Nephron (organoid): ENCODE measurements around the gene SELENOS.

Experiments
- H3K27ac Mint-ChIP-seq, 3 experiments: 2 replicates each; pipeline ENCODE4 v1.8.0; 2020; ENCODE audit warnings: mixed read lengths in 3 of 3, mild to moderate bottlenecking in 2 of 3, moderate library complexity in 1 of 3
- H3K27me3 Mint-ChIP-seq: 2 replicates; pipeline ENCODE4 v1.8.0; 2021; ENCODE audit warnings: low read depth, mild to moderate bottlenecking, moderate library complexity, mixed read lengths
- H3K36me3 Mint-ChIP-seq: 2 replicates; pipeline ENCODE4 v1.8.0; 2020; ENCODE audit warnings: low read depth, mixed read lengths
- H3K4me1 Mint-ChIP-seq: 2 replicates; pipeline ENCODE4 v1.8.0; 2020; ENCODE audit warnings: mixed read lengths
- H3K4me3 Mint-ChIP-seq, 3 experiments: 2 replicates each; pipeline ENCODE4 v1.8.0; 2020; ENCODE audit warnings: mild to moderate bottlenecking in 3 of 3, mixed read lengths in 3 of 3, moderate library complexity in 2 of 3
- H3K9me3 Mint-ChIP-seq: 2 replicates; pipeline ENCODE4 v1.8.0; 2020; ENCODE audit warnings: mixed read lengths
- CTCF ChIP-seq, 3 experiments: fragments of 200-600 bp; sonication (generic); IDR thresholded peaks; one replicate each; pipeline ENCODE4 v1.5.0; 2021; ENCODE audit warnings: antibody characterized with exemption in 3 of 3; ENCODE audit not compliant: unreplicated experiment in 3 of 3

Gene SELENOS

GRCh38 chr15:101286471-101287114, 9.3 kb upstream of the SELENOS start:
- no peak overlapping the region for H3K27ac Mint-ChIP-seq
- peaks cover 7% of the 10 kb centered on the region for H3K4me1 Mint-ChIP-seq
- H3K9me3 Mint-ChIP-seq = no peaks in the 10 kb centered on the region
- no peak overlapping the region for H3K4me3 Mint-ChIP-seq
- peaks cover 74% of the 10 kb centered on the region for H3K36me3 Mint-ChIP-seq
- no peaks in the 10 kb centered on the region for H3K27me3 Mint-ChIP-seq
- TF ChIP-seq CTCF (IDR thresholded peaks at IDR 0.05; ENCODE audit: unreplicated experiment in 3 of 3) = no peak

GRCh38 chr15:101283931-101284330, 6.6 kb upstream of the SELENOS start:
- Mint-ChIP-seq H3K27me3 (no peaks in the 10 kb centered on the region), H3K4me1 (no peaks in the 10 kb centered on the region), H3K36me3 (peaks cover 74% of the 10 kb centered on the region), H3K27ac (no peak overlapping the region), H3K9me3 (no peaks in the 10 kb centered on the region), H3K4me3 (no peak overlapping the region)
- no peak for TF ChIP-seq CTCF (IDR thresholded peaks at IDR 0.05; ENCODE audit: unreplicated experiment in 3 of 3)

DNA sequence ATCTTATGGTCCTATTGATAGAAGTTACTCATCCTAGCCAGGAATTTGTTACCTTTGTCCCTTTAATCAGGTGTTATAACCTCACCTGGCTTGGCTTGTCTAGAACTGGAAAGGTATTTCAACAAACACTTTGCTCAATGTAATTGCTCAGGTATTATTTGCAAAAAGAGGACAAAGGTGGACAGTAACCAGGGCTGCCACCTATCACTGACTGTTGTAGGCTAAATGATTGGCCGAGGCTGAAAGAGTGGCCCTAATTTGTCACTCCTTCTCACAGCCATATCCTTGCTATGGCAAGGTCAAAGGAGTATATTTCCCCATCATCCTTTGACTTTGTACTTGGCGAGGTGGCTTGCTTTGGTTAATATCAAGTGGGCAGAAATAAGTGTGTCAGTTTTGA, 2.7 kb upstream of the SELENOS start:
- Mint-ChIP-seq H3K9me3 (no peaks in the 10 kb centered on the region), H3K4me1 (peaks cover 13% of the 10 kb centered on the region), H3K27ac (no peak overlapping the region), H3K27me3 (no peaks in the 10 kb centered on the region), H3K4me3 (no peak overlapping the region), H3K36me3 (peaks cover 46% of the 10 kb centered on the region)
- TF ChIP-seq CTCF (IDR thresholded peaks at IDR 0.05; ENCODE audit: unreplicated experiment in 3 of 3) = no peak

DNA sequence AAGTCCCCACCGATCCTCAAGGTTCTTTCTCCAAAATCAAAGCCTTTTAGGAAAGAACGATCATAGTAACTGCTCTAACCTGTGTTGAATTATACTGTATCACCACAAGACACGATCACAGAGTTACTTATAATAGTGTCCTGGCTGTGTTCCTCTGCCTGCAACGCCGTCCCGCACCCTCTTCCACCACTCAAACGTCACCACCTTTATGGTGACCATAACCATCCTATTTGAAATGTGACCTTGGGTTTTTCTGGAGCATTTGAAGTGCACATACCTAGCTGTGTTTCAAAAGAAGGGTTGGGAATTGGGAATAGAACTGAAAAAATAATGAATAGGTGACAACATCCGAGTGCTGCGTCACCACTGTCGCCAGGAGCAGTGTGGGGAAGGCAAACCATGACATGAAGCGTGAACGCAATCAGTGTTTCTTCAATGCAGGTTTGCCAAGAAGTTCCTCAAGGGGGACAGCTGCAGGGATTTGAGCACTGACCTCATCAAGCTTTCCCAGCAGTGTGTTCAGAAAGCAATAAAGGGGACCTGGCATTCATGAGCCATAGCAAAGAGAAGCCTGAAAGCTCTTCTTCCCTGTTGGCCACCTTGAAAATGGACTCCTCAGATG, 769 bp upstream of the SELENOS start:
- Mint-ChIP-seq H3K4me1 (peaks cover 13% of the 10 kb centered on the region), H3K4me3 (peak overlapping the region; percentile 91 to 97 (median 93)), H3K9me3 (no peaks in the 10 kb centered on the region), H3K36me3 (peaks cover 52% of the 10 kb centered on the region), H3K27me3 (no peaks in the 10 kb centered on the region), H3K27ac (peak overlapping the region; percentile 59 to 91 (median 68))
- no peak for TF ChIP-seq CTCF (IDR thresholded peaks at IDR 0.05; ENCODE audit: unreplicated experiment in 3 of 3)

DNA sequence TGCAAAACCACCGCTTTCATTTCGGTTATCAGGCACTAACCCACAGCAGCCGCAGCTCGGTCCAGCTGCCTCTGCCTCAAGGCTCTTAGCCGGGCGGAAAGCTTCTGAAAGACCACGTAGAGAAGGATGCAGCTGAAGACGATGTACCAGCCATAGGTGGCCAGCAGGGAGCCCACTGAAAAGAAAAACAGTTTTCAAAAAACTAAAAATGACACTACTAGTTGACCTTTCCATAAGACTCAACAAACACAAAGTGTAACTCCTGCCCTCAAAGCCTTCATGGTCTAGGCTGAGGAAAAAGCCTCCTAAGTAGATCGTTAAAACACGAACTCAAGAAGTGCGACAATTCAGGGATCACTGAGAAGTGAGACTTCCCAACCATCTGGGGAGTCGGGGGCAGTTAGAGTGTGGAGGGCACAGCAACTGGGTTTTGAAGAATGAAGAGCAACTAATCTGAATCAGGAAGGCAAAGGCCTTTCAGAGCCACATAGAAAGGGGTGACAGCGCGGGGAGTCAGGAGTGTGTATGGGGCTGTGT, 716 bp downstream of the SELENOS start:
- peak overlapping the region; percentile 77 to 95 (median 93) for H3K27ac Mint-ChIP-seq
- H3K4me1 Mint-ChIP-seq = peaks cover 13% of the 10 kb centered on the region
- no peaks in the 10 kb centered on the region for H3K27me3 Mint-ChIP-seq
- H3K36me3 Mint-ChIP-seq = peaks cover 51% of the 10 kb centered on the region
- peak; percentile 29 to 53 (median 41) for TF ChIP-seq CTCF (IDR thresholded peaks at IDR 0.05; ENCODE audit: unreplicated experiment in 3 of 3)
- H3K9me3 Mint-ChIP-seq = no peaks in the 10 kb centered on the region
- peak overlapping the region; percentile 97 to 98 (median 98) for H3K4me3 Mint-ChIP-seq
